ENCODE data around the gene RAB10. TPM values are rescaled to one million over a fixed set of nuclear protein-coding genes. Genes with fewer than 3 reads are reported as not detected.
"Not testable (repeated sequence)": the region's sequence is repeated elsewhere in the genome, so short reads cannot be mapped to it uniquely, and the experiment has no call there.

Gene RAB10
- total and polyA plus RNA-seq, 2 experiments from 2014 or later = 100 to 122 TPM

- H3K27ac ChIP-seq = no peak overlapping the region
- H4K20me1 ChIP-seq (ENCODE audit: insufficient read depth, poor library complexity, severe bottlenecking) = no peaks in the 10 kb centered on the region
- no peak for TF ChIP-seq EZH2 (IDR thresholded peaks at IDR 0.05; ENCODE audit: borderline replicate concordance)
- TF ChIP-seq CTCF (IDR thresholded peaks at IDR 0.05; ENCODE audit: poor library complexity) = no peak
- no peak for TF ChIP-seq EZH2phosphoT487 (IDR thresholded peaks at IDR 0.05; ENCODE audit: low read depth, severe bottlenecking, unreplicated experiment)
- H3K36me3 ChIP-seq (replicated peaks; ENCODE audit: insufficient read depth, low read depth) = no peaks in the 10 kb centered on the region
- H3K4me2 ChIP-seq = no peak overlapping the region
- H2AFZ ChIP-seq = no peak overlapping the region
- no peaks in the 10 kb centered on the region for H3K9me2 ChIP-seq (replicated peaks; ENCODE audit: insufficient read depth)
- no peaks in the 10 kb centered on the region for H3K79me2 ChIP-seq
- H3K4me3 ChIP-seq = no peak overlapping the region
- H3K9me3 ChIP-seq (ENCODE audit: low read depth) = no peaks in the 10 kb centered on the region
- DNase-seq (ENCODE audit: low spot score) = no peak
- peaks cover 15% of the 10 kb centered on the region for H3K4me1 ChIP-seq (ENCODE audit: insufficient read depth)
- no peaks in the 10 kb centered on the region for H3K27me3 ChIP-seq
- 96% methylated on average over 1 of the region's 1 CpG for WGBS (ENCODE audit: low lambda C conversion rate, missing lambda C conversion rate)
These were observed 37.0 kb upstream of the RAB10 start for GRCh38 chr2:25996844-25997243.

GRCh38 chr2:25998816-25999383 lies 35.0 kb upstream of the RAB10 start:
- DNase-seq (ENCODE audit: low spot score); H3K36me3 ChIP-seq (replicated peaks; ENCODE audit: insufficient read depth, low read depth); H4K20me1 ChIP-seq (ENCODE audit: insufficient read depth, poor library complexity, severe bottlenecking); H3K9me2 ChIP-seq (replicated peaks; ENCODE audit: insufficient read depth); H3K4me2 ChIP-seq; H3K27me3 ChIP-seq; H3K79me2 ChIP-seq; H3K9me3 ChIP-seq (ENCODE audit: low read depth); H2AFZ ChIP-seq; H3K4me3 ChIP-seq: not testable (repeated sequence)
- 94% methylated on average over 12 of the region's 13 CpGs for WGBS (ENCODE audit: low lambda C conversion rate, missing lambda C conversion rate)
- Histone ChIP-seq H3K27ac (peak overlapping the region; percentile 78), H3K4me1 (ENCODE audit: insufficient read depth) (peaks cover 17% of the 10 kb centered on the region)

GRCh38 chr2:25999406-25999805 lies 34.5 kb upstream of the RAB10 start:
- H3K79me2 ChIP-seq; H2AFZ ChIP-seq; H3K4me2 ChIP-seq; H3K4me3 ChIP-seq; DNase-seq (ENCODE audit: low spot score); H3K9me2 ChIP-seq (replicated peaks; ENCODE audit: insufficient read depth); H3K36me3 ChIP-seq (replicated peaks; ENCODE audit: insufficient read depth, low read depth); H3K9me3 ChIP-seq (ENCODE audit: low read depth); H4K20me1 ChIP-seq (ENCODE audit: insufficient read depth, poor library complexity, severe bottlenecking); H3K27me3 ChIP-seq: not testable (repeated sequence)
- Histone ChIP-seq H3K4me1 (ENCODE audit: insufficient read depth) (peaks cover 17% of the 10 kb centered on the region), H3K27ac (peak overlapping the region; percentile 78)
- WGBS (ENCODE audit: low lambda C conversion rate, missing lambda C conversion rate) = 74% methylated on average over 7 of the region's 7 CpGs

GRCh38 chr2:26000561-26001082 lies 33.3 kb upstream of the RAB10 start:
- peak overlapping the region; percentile 78 for H3K27ac ChIP-seq
- H3K9me2 ChIP-seq (replicated peaks; ENCODE audit: insufficient read depth) = no peaks in the 10 kb centered on the region
- WGBS (ENCODE audit: low lambda C conversion rate, missing lambda C conversion rate) = 56% methylated on average over 5 of the region's 5 CpGs
- no peak overlapping the region for H3K4me3 ChIP-seq
- H3K27me3 ChIP-seq = no peaks in the 10 kb centered on the region
- peaks cover 17% of the 10 kb centered on the region for H3K4me1 ChIP-seq (ENCODE audit: insufficient read depth)
- TF ChIP-seq EZH2phosphoT487 (IDR thresholded peaks at IDR 0.05; ENCODE audit: low read depth, severe bottlenecking, unreplicated experiment) = no peak
- no peak for TF ChIP-seq EZH2 (IDR thresholded peaks at IDR 0.05; ENCODE audit: borderline replicate concordance)
- no peak for TF ChIP-seq CTCF (IDR thresholded peaks at IDR 0.05; ENCODE audit: poor library complexity)
- no peak overlapping the region for H2AFZ ChIP-seq
- DNase-seq (ENCODE audit: low spot score) = peak; percentile 35
- no peak overlapping the region for H3K4me2 ChIP-seq
- H3K9me3 ChIP-seq (ENCODE audit: low read depth) = no peaks in the 10 kb centered on the region
- H4K20me1 ChIP-seq (ENCODE audit: insufficient read depth, poor library complexity, severe bottlenecking) = no peaks in the 10 kb centered on the region
- H3K36me3 ChIP-seq (replicated peaks; ENCODE audit: insufficient read depth, low read depth) = no peaks in the 10 kb centered on the region
- H3K79me2 ChIP-seq = no peaks in the 10 kb centered on the region

All from hepatocyte (in vitro differentiated cells).